Caco-2 (cell line): ENCODE results near the gene NGF. TPM values are rescaled to one million over a fixed set of nuclear protein-coding genes. Genes with fewer than 3 reads are reported as not detected.

Experiments
- BruUV-seq: library from RNA; stranded (reverse); fragments of 400-500 nt; replicated peaks from 2 replicates; lab custom pipeline; 2021; lab: Mats Ljungman, UMichigan
- CTCF ChIA-PET: fragments of 300-600 bp; sonication (Branson Sonifier 250); formaldehyde crosslinking; loops from one replicate; lab custom pipeline; 2022; ENCODE audit warnings: antibody characterized with exemption; lab: Charles Lee
- POLR2A ChIA-PET: fragments of 300-600 bp; sonication (Branson Sonifier 250); formaldehyde crosslinking; loops from one replicate; lab custom pipeline; 2022; ENCODE audit warnings: antibody characterized with exemption; lab: Charles Lee
- DNase-seq, 2 experiments: peaks; one replicate each; pipeline versions ENCODE4 v3.0.0 to v3.0.0-alpha.2; 2020 to 2022
- H3K27me3 ChIP-seq: replicated peaks from 2 replicates; pipeline ENCODE4 v1.6.0; 2011; ENCODE audit warnings: low read length; ENCODE audit not compliant: control insufficient read depth, insufficient read depth
- H3K36me3 ChIP-seq: 2 replicates; pipeline ENCODE4 v1.5.1; 2011; ENCODE audit warnings: low read length; ENCODE audit not compliant: control insufficient read depth, insufficient read depth
- H3K4me1 ChIP-seq: fragments of 250-450 bp; sonication (Bioruptor Pico); 2 replicates; pipeline ENCODE4 v1.5.1; 2020; ENCODE audit warnings: mild to moderate bottlenecking
- H3K4me3 ChIP-seq: 2 replicates; pipeline ENCODE4 v1.5.1; 2011; ENCODE audit warnings: low read depth, mild to moderate bottlenecking, control low read depth, low read length
- H3K9me3 ChIP-seq: fragments of 250-450 bp; sonication (Bioruptor Pico); 2 replicates; pipeline ENCODE4 v1.5.1; 2020; ENCODE audit warnings: mild to moderate bottlenecking, moderate library complexity
- H3K27ac Mint-ChIP-seq: one replicate; pipeline ENCODE4 v1.8.0; 2022; ENCODE audit warnings: mixed read lengths; ENCODE audit not compliant: unreplicated experiment
- H3K27me3 Mint-ChIP-seq: one replicate; pipeline ENCODE4 v1.8.0; 2022; ENCODE audit warnings: mixed read lengths; ENCODE audit not compliant: insufficient read depth, unreplicated experiment
- H3K36me3 Mint-ChIP-seq: one replicate; pipeline ENCODE4 v1.8.0; 2022; ENCODE audit warnings: mild to moderate bottlenecking, mixed read lengths; ENCODE audit not compliant: insufficient read depth, unreplicated experiment
- H3K4me1 Mint-ChIP-seq: one replicate; pipeline ENCODE4 v1.8.0; 2022; ENCODE audit warnings: low read depth, mixed read lengths; ENCODE audit not compliant: unreplicated experiment
- H3K4me3 Mint-ChIP-seq: one replicate; pipeline ENCODE4 v1.8.0; 2022; ENCODE audit warnings: mild to moderate bottlenecking, moderate library complexity, mixed read lengths; ENCODE audit not compliant: unreplicated experiment
- H3K9me3 Mint-ChIP-seq: one replicate; pipeline ENCODE4 v1.8.0; 2022; ENCODE audit warnings: mixed read lengths; ENCODE audit not compliant: unreplicated experiment
- CTCF ChIP-seq, 2 experiments: fragments of 200-600 bp in 1 of 2; IDR thresholded peaks; 1 replicate in 1 of 2; 2 replicates in 1 of 2; pipeline versions ENCODE4 v1.5.1 to v1.8.0; 2011 to 2022; ENCODE audit warnings: antibody characterized with exemption in 1 of 2, control low read depth in 1 of 2, inconsistent platforms in 1 of 2, low read depth in 1 of 2, low read length in 1 of 2, mild to moderate bottlenecking in 1 of 2, moderate library complexity in 1 of 2; ENCODE audit not compliant: insufficient read depth in 1 of 2, severe bottlenecking in 1 of 2, unreplicated experiment in 1 of 2
- intact Hi-C: fragments of 100-400 bp; cut with micrococcal nuclease; formaldehyde crosslinking; loops from one replicate; pipeline ENCODE4 v1.10.0; 2022; ENCODE audit not compliant: unreplicated experiment
- total RNA-seq: library from RNA; stranded (reverse); gene quantifications from 2 replicates; pipeline ENCODE4 v1.2.3, GENCODE V29; 2022

Gene NGF
- total RNA-seq, 1 experiment from 2014 or later = not detected

- TF ChIP-seq CTCF (IDR thresholded peaks at IDR 0.05; ENCODE audit: insufficient read depth in 1 of 2, low read depth in 1 of 2, low read length in 1 of 2, severe bottlenecking in 1 of 2, unreplicated experiment in 1 of 2) = no peak
- BruUV-seq = no TSS peak
- POLR2A ChIA-PET = no interaction called here
These were observed 91.5 kb downstream of the NGF start for GRCh38 chr1:115246526-115246925.

GRCh38 chr1:115245227-115245626, 92.8 kb downstream of the NGF start:
- no peak overlapping the region for H3K4me3 ChIP-seq
- BruUV-seq = no TSS peak
- DNase-seq = no peak
- Mint-ChIP-seq H3K4me1 (no peaks in the 10 kb centered on the region), H3K9me3 (peaks cover 19% of the 10 kb centered on the region), H3K36me3 (no peaks in the 10 kb centered on the region), H3K4me3 (no peak overlapping the region), H3K27ac (no peak overlapping the region), H3K27me3 (no peaks in the 10 kb centered on the region)
- ChIA-PET CTCF (no interaction called here), POLR2A (no interaction called here)
- no peaks in the 10 kb centered on the region for H3K27me3 ChIP-seq
- no peaks in the 10 kb centered on the region for H3K36me3 ChIP-seq
- H3K4me1 ChIP-seq = no peaks in the 10 kb centered on the region
- intact Hi-C loops = no loop called here
- TF ChIP-seq CTCF (IDR thresholded peaks at IDR 0.05; ENCODE audit: insufficient read depth in 1 of 2, low read depth in 1 of 2, low read length in 1 of 2, severe bottlenecking in 1 of 2, unreplicated experiment in 1 of 2) = no peak
- no peaks in the 10 kb centered on the region for H3K9me3 ChIP-seq

More at GRCh38 chr1:115246526-115246925, 91.5 kb downstream of the NGF start:
- CTCF ChIA-PET = no interaction called here
- no peaks in the 10 kb centered on the region for H3K9me3 ChIP-seq
- intact Hi-C loops = no loop called here
- H3K27ac Mint-ChIP-seq = no peak overlapping the region
- no peaks in the 10 kb centered on the region for H3K4me1 Mint-ChIP-seq
- no peaks in the 10 kb centered on the region for H3K27me3 ChIP-seq
- H3K4me3 Mint-ChIP-seq = no peak overlapping the region
- H3K36me3 Mint-ChIP-seq = no peaks in the 10 kb centered on the region
- H3K36me3 ChIP-seq = no peaks in the 10 kb centered on the region
- H3K9me3 Mint-ChIP-seq = peaks cover 19% of the 10 kb centered on the region
- H3K4me3 ChIP-seq = no peak overlapping the region
- H3K27me3 Mint-ChIP-seq = no peaks in the 10 kb centered on the region
- H3K4me1 ChIP-seq = no peaks in the 10 kb centered on the region
- DNase-seq = no peak

GRCh38 chr1:115242543-115242942, 95.5 kb downstream of the NGF start:
- H3K27me3 ChIP-seq = no peaks in the 10 kb centered on the region
- no peak for DNase-seq
- no peaks in the 10 kb centered on the region for H3K9me3 ChIP-seq
- H3K36me3 Mint-ChIP-seq = no peaks in the 10 kb centered on the region
- H3K4me3 Mint-ChIP-seq = no peak overlapping the region
- H3K4me1 Mint-ChIP-seq = no peaks in the 10 kb centered on the region
- H3K4me3 ChIP-seq = no peak overlapping the region
- CTCF ChIA-PET = no interaction called here
- no peaks in the 10 kb centered on the region for H3K4me1 ChIP-seq
- H3K27me3 Mint-ChIP-seq = no peaks in the 10 kb centered on the region
- intact Hi-C loops = no loop called here
- H3K9me3 Mint-ChIP-seq = peaks cover 19% of the 10 kb centered on the region
- no TSS peak for BruUV-seq
- TF ChIP-seq CTCF (IDR thresholded peaks at IDR 0.05; ENCODE audit: insufficient read depth in 1 of 2, low read depth in 1 of 2, low read length in 1 of 2, severe bottlenecking in 1 of 2, unreplicated experiment in 1 of 2) = no peak
- POLR2A ChIA-PET = no interaction called here
- H3K27ac Mint-ChIP-seq = no peak overlapping the region
- no peaks in the 10 kb centered on the region for H3K36me3 ChIP-seq
